ENCODE data around the gene FZD2. TPM values are rescaled to one million over a fixed set of nuclear protein-coding genes. Genes with fewer than 3 reads are reported as not detected.
A peak's percentile ranks its signal among the peaks of the same experiment; 100 is the strongest.

Gene FZD2
- total and polyA plus RNA-seq, 2 of the 8 experiments (the other 6 are each of a cell fraction or from before 2014, with no cell fraction given) = 17.6 to 86.7 TPM

- ChIA-PET POLR2A (ENCODE audit: partially characterized antibody) (interaction anchor here (1.1 to 1.4 kb wide), 3 partner anchors 10 to 42 kb away, joined by 3 to 8 read pairs (median 3); partner anchors contain the start of gene FZD2), CTCF (ENCODE audit: partially characterized antibody) (interaction anchor here (0.5 to 1.3 kb wide), 6 partner anchors 9 to 205 kb away, joined by 3 to 4 read pairs (median 3); no protein-coding TSS in a partner anchor)
- Histone ChIP-seq H3K4me3 (ENCODE audit: extremely low read depth in 1 of 4, insufficient read depth in 2 of 4, low read depth in 3 of 4, low read length in 4 of 4) (no peak overlapping the region), H3K79me1 (ENCODE audit: low read depth, low read length) (no peaks in the 10 kb centered on the region), H3K27ac (ENCODE audit: low read depth, low read length) (no peak overlapping the region), H3K23ac (ENCODE audit: insufficient read length) (no peak overlapping the region), H3K23me2 (ENCODE audit: low read depth, low read length) (no peaks in the 10 kb centered on the region; the same call in 1 of the 2 replicates), H2AK5ac (ENCODE audit: low read depth, low read length) (no peak overlapping the region), H2BK5ac (ENCODE audit: low read depth, low read length) (no peak overlapping the region), H3K4me2 (ENCODE audit: insufficient read depth in 1 of 2, low read depth in 2 of 2, low read length in 2 of 2) (no peak overlapping the region), H4K20me1 (replicated peaks in 1 of 2; ENCODE audit: control insufficient read depth in 1 of 2, insufficient read depth in 2 of 2, low read length in 2 of 2) (no peaks in the 10 kb centered on the region), H4K5ac (ENCODE audit: insufficient read length, low read depth, low read length) (no peak overlapping the region), H3K9ac (replicated peaks in 1 of 4; ENCODE audit: extremely low read depth in 1 of 4, low read depth in 3 of 4, low read length in 3 of 4) (no peak overlapping the region), H2BK12ac (ENCODE audit: low read depth, low read length) (no peak overlapping the region), H3K27me3 (replicated peaks in 1 of 4; ENCODE audit: control insufficient read depth in 3 of 4, extremely low read depth in 1 of 4, insufficient read depth in 3 of 4, low read length in 3 of 4) (no peaks in the 10 kb centered on the region), H2BK15ac (ENCODE audit: low read length) (no peak overlapping the region), H3K4ac (replicated peaks; ENCODE audit: insufficient read length, low read depth, low read length) (no peak overlapping the region), H3K4me1 (replicated peaks in 1 of 4; ENCODE audit: control insufficient read depth in 3 of 4, insufficient read depth in 4 of 4, low read length in 3 of 4) (peaks cover 5 to 11% (median 9%) of the 10 kb centered on the region in 4 experiments), H4K8ac (ENCODE audit: extremely low read depth, insufficient read depth, low read length) (no peak overlapping the region), H3K36me3 (ENCODE audit: control insufficient read depth in 2 of 4, insufficient read depth in 4 of 4, low read length in 3 of 4) (no peaks in the 10 kb centered on the region), H3K14ac (ENCODE audit: insufficient read length) (no peak overlapping the region), H3K56ac (replicated peaks; ENCODE audit: insufficient read length, low read depth, low read length) (no peak overlapping the region), H3K18ac (ENCODE audit: extremely low read depth, low read length) (peak overlapping the region; percentile 19; the same call in 1 of the 2 replicates), H3K79me2 (ENCODE audit: control insufficient read depth in 1 of 2, insufficient read depth in 2 of 2, low read length in 2 of 2) (no peaks in the 10 kb centered on the region), H2AFZ (ENCODE audit: low read length) (no peak overlapping the region), H2BK20ac (ENCODE audit: low read length) (no peak overlapping the region), H3K9me3 (ENCODE audit: insufficient read depth in 2 of 2, low read depth in 1 of 2, low read length in 1 of 2) (no peaks in the 10 kb centered on the region), H4K91ac (replicated peaks; ENCODE audit: insufficient read length, low read length) (no peak overlapping the region), H2BK120ac (replicated peaks; ENCODE audit: low read depth, low read length) (no peak overlapping the region)
- DNase-seq (ENCODE audit: low read depth in 1 of 2, low spot score in 2 of 2) (no peak), FAIRE-seq (no peak)
- TF ChIP-seq CTBP2 (IDR thresholded peaks at IDR 0.05; ENCODE audit: borderline replicate concordance, insufficient read depth, insufficient read length, low read length) (no peak), NRF1 (IDR thresholded peaks at IDR 0.05; ENCODE audit: low read depth, low read length) (no peak), SRF (IDR thresholded peaks at IDR 0.05; ENCODE audit: low read depth, low read length) (no peak), RBBP5 (IDR thresholded peaks at IDR 0.05; ENCODE audit: borderline replicate concordance, low read depth, low read length) (no peak), SIX5 (IDR thresholded peaks at IDR 0.05; ENCODE audit: low read depth, low read length) (no peak), EGR1 (IDR thresholded peaks at IDR 0.05; ENCODE audit: borderline replicate concordance, low read depth, low read length) (no peak), RAD21 (IDR thresholded peaks at IDR 0.05 in 1 of 2, conservative IDR thresholded peaks at IDR 0.05 in 1 of 2; ENCODE audit: low read depth in 2 of 2, low read length in 2 of 2) (no peak)
- 85% methylated on average over 2 of the region's 2 CpGs; no CpG with 5 or more reads in 1 of the 2 experiments for WGBS, 2 experiments (ENCODE audit: extremely low coverage in 1 of 2, insufficient coverage in 1 of 2, insufficient read length in 1 of 2, insufficient replicate concordance in 2 of 2, low coverage in 1 of 2, low lambda C conversion rate in 2 of 2, missing lambda C conversion rate in 1 of 2)
Observed at GRCh38 chr17:44598932-44599297, 41.6 kb downstream of the FZD2 start.

All from H1 (cell line).